Loucy (cell line): ENCODE measurements around the gene ADAMTS14.

Experiments
- H2AFZ ChIP-seq: fragments of 200-600 bp; sonication (generic); 2 replicates; pipeline ENCODE4 v1.6.0; 2016; ENCODE audit warnings: antibody characterized with exemption, mild to moderate bottlenecking, low read length, moderate library complexity
- H3F3A ChIP-seq: fragments of 200-600 bp; 2 replicates; pipeline ENCODE4 v1.6.0; 2016; ENCODE audit warnings: antibody characterized with exemption, low read depth, mild to moderate bottlenecking
- H3K27me3 ChIP-seq: fragments of 200-600 bp; sonication (generic); 2 replicates; pipeline ENCODE4 v1.6.1; 2014; ENCODE audit warnings: low read length, mild to moderate bottlenecking; ENCODE audit not compliant: insufficient read depth, poor library complexity, severe bottlenecking
- H3K36me3 ChIP-seq: fragments of 200-600 bp; sonication (generic); 2 replicates; pipeline ENCODE4 v1.6.1; 2016; ENCODE audit warnings: low read length; ENCODE audit not compliant: insufficient read depth
- H3K4me1 ChIP-seq: fragments of 200-600 bp; sonication (generic); 2 replicates; pipeline ENCODE4 v1.5.1; 2014; ENCODE audit warnings: low read length, mild to moderate bottlenecking; ENCODE audit not compliant: insufficient read depth, poor library complexity, severe bottlenecking
- H3K4me2 ChIP-seq: fragments of 200-600 bp; sonication (generic); 2 replicates; pipeline ENCODE4 v1.6.0; 2014; ENCODE audit warnings: antibody characterized with exemption, low read length, low read depth, mild to moderate bottlenecking; ENCODE audit not compliant: poor library complexity, severe bottlenecking
- H3K4me3 ChIP-seq: fragments of 200-600 bp; sonication (generic); 2 replicates; pipeline ENCODE4 v1.5.1; 2014; ENCODE audit warnings: low read length, mild to moderate bottlenecking, mixed read lengths; ENCODE audit not compliant: poor library complexity, severe bottlenecking
- H3K79me2 ChIP-seq: fragments of 200-600 bp; sonication (generic); 2 replicates; pipeline ENCODE4 v1.6.1; 2014; ENCODE audit warnings: low read length; ENCODE audit not compliant: insufficient read depth
- H3K9ac ChIP-seq: fragments of 200-600 bp; sonication (generic); 2 replicates; pipeline ENCODE4 v1.6.0; 2014; ENCODE audit warnings: mild to moderate bottlenecking, low read depth, low read length, moderate library complexity; ENCODE audit not compliant: poor library complexity, severe bottlenecking
- H3K9me2 ChIP-seq: fragments of 200-600 bp; sonication (generic); replicated peaks from 2 replicates; pipeline ENCODE4 v1.6.1; 2016; ENCODE audit warnings: low read depth, low read length, mixed read lengths
- H3K9me3 ChIP-seq: fragments of 200-600 bp; sonication (generic); 2 replicates; pipeline ENCODE4 v1.6.1; 2014; ENCODE audit warnings: mild to moderate bottlenecking, antibody characterized with exemption, low read length, low read depth; ENCODE audit not compliant: insufficient read depth
- H4K20me1 ChIP-seq: fragments of 200-600 bp; sonication (generic); 2 replicates; pipeline ENCODE4 v1.6.0; 2014; ENCODE audit warnings: antibody characterized with exemption, low read length, mild to moderate bottlenecking; ENCODE audit not compliant: insufficient read depth, poor library complexity, severe bottlenecking
- CTCF ChIP-seq: fragments of 200-600 bp; sonication (generic); conservative IDR thresholded peaks from 2 replicates; pipeline ENCODE4 v1.5.1; 2014; ENCODE audit warnings: mild to moderate bottlenecking, antibody characterized with exemption, low read length
- EZH2phosphoT487 ChIP-seq: fragments of 200-600 bp; IDR thresholded peaks from 2 replicates; pipeline ENCODE4 v1.6.1; 2018; ENCODE audit warnings: antibody characterized with exemption, mild to moderate bottlenecking, moderate library complexity, borderline replicate concordance

The ADAMTS14 gene

GRCh38 chr10:70673929-70674559 is 1.7 kb downstream of the ADAMTS14 start:
- H3K79me2 ChIP-seq, result no peaks in the 10 kb centered on the region
- H3K9me2 ChIP-seq, result no peaks in the 10 kb centered on the region
- H4K20me1 ChIP-seq, result no peaks in the 10 kb centered on the region
- no peak overlapping the region for H3K9ac ChIP-seq
- H2AFZ ChIP-seq, result no peak overlapping the region
- H3K36me3 ChIP-seq, result no peaks in the 10 kb centered on the region
- no peak overlapping the region for H3K4me2 ChIP-seq
- no peak overlapping the region for H3K4me3 ChIP-seq
- no peaks in the 10 kb centered on the region for H3F3A ChIP-seq
- no peaks in the 10 kb centered on the region for H3K9me3 ChIP-seq
- no peaks in the 10 kb centered on the region for H3K27me3 ChIP-seq
- TF ChIP-seq EZH2phosphoT487 (no peak), CTCF (no peak)
- H3K4me1 ChIP-seq, result no peaks in the 10 kb centered on the region

- H2AFZ ChIP-seq, result no peak overlapping the region
- H3K27me3 ChIP-seq, result no peaks in the 10 kb centered on the region
- H4K20me1 ChIP-seq, result no peaks in the 10 kb centered on the region
- H3K79me2 ChIP-seq, result no peaks in the 10 kb centered on the region
- no peak overlapping the region for H3K4me3 ChIP-seq
- no peaks in the 10 kb centered on the region for H3K4me1 ChIP-seq
- no peak overlapping the region for H3K9ac ChIP-seq
- TF ChIP-seq CTCF, result no peak
- TF ChIP-seq EZH2phosphoT487, result no peak
- no peak overlapping the region for H3K4me2 ChIP-seq
- H3K9me2 ChIP-seq, result no peaks in the 10 kb centered on the region
- no peaks in the 10 kb centered on the region for H3K36me3 ChIP-seq
- no peaks in the 10 kb centered on the region for H3K9me3 ChIP-seq
- H3F3A ChIP-seq, result no peaks in the 10 kb centered on the region
Observed at GRCh38 chr10:70674560-70675495, 2.5 kb downstream of the ADAMTS14 start.

GRCh38 chr10:70675496-70676161 is 3.3 kb downstream of the ADAMTS14 start:
- no peak overlapping the region for H2AFZ ChIP-seq
- no peaks in the 10 kb centered on the region for H3K9me2 ChIP-seq
- no peaks in the 10 kb centered on the region for H3K4me1 ChIP-seq
- no peak overlapping the region for H3K4me3 ChIP-seq
- H3K79me2 ChIP-seq, result no peaks in the 10 kb centered on the region
- TF ChIP-seq EZH2phosphoT487 (no peak), CTCF (no peak)
- H3K4me2 ChIP-seq, result no peak overlapping the region
- H3K36me3 ChIP-seq, result no peaks in the 10 kb centered on the region
- H4K20me1 ChIP-seq, result no peaks in the 10 kb centered on the region
- H3K27me3 ChIP-seq, result no peaks in the 10 kb centered on the region
- H3F3A ChIP-seq, result no peaks in the 10 kb centered on the region
- H3K9ac ChIP-seq, result no peak overlapping the region
- no peaks in the 10 kb centered on the region for H3K9me3 ChIP-seq
